HEK293T (cell line): Measurements from ENCODE around the gene RNLS.

Experiments
- CTBP1 ChIP-seq: fragments of 450-650 bp; IDR thresholded peaks from 2 replicates; pipeline ENCODE4 v1.6.1; 2016; ENCODE audit warnings: borderline replicate concordance
- HDGF ChIP-seq: fragments of 450-650 bp; IDR thresholded peaks from 2 replicates; pipeline ENCODE4 v1.6.1; 2017; ENCODE audit warnings: antibody characterized with exemption, borderline replicate concordance
- SP1 ChIP-seq: fragments of 450-650 bp; IDR thresholded peaks from 2 replicates; pipeline ENCODE4 v1.6.1; 2017
- ZNF384 ChIP-seq: fragments of 450-650 bp; IDR thresholded peaks from 2 replicates; pipeline ENCODE4 v1.6.1; 2016

DNA sequence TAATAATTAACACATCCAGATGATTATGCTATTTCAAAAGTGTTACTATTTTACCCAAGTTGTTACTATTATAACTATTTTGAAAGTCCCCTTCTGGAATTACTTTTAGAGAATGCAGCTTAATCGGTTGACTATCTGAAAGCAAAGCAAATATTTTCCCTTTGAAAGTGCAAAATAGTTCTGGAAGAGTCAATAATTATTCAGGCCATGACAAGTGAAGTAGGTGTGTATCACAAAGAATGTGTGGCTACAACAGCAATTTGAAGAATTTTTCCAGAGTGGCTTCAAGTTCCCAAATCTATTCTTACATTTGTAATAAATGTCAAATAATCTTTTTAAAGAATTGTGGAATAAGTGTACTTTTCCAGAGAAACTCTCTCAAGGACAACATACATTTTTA lies 42.8 kb downstream of the RNLS start:
- no peak for TF ChIP-seq SP1
- TF ChIP-seq ZNF384: no peak
- TF ChIP-seq CTBP1: no peak
- no peak for TF ChIP-seq HDGF
